Measurements from ENCODE around the gene BABAM2.

DNA sequence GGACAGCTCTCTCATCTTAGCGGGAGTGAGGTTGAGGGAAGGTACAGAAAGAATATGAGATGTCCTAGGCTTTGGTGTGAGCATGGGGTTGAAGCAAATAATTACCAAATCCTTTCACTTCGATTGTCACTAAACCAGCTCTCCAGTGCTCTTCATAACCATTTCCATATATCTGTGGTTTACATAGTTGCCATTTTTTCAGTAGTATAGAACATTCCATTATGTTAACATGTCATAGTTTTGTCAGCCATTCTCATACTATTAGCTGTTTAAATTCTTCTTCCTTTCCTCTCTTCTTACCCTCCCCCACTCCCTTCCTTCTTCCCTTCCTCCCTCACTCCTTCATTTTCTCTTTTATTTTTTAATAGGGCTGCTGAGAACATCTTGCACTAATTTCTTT is 205.9 kb downstream of the BABAM2 start:
- TF ChIP-seq, protein P1, sequence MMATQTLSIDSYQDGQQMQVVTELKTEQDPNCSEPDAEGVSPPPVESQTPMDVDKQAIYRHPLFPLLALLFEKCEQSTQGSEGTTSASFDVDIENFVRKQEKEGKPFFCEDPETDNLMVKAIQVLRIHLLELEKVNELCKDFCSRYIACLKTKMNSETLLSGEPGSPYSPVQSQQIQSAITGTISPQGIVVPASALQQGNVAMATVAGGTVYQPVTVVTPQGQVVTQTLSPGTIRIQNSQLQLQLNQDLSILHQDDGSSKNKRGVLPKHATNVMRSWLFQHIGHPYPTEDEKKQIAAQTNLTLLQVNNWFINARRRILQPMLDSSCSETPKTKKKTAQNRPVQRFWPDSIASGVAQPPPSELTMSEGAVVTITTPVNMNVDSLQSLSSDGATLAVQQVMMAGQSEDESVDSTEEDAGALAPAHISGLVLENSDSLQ (IDR thresholded peaks at IDR 0.05), result no peak
- TF ChIP-seq, protein P2, sequence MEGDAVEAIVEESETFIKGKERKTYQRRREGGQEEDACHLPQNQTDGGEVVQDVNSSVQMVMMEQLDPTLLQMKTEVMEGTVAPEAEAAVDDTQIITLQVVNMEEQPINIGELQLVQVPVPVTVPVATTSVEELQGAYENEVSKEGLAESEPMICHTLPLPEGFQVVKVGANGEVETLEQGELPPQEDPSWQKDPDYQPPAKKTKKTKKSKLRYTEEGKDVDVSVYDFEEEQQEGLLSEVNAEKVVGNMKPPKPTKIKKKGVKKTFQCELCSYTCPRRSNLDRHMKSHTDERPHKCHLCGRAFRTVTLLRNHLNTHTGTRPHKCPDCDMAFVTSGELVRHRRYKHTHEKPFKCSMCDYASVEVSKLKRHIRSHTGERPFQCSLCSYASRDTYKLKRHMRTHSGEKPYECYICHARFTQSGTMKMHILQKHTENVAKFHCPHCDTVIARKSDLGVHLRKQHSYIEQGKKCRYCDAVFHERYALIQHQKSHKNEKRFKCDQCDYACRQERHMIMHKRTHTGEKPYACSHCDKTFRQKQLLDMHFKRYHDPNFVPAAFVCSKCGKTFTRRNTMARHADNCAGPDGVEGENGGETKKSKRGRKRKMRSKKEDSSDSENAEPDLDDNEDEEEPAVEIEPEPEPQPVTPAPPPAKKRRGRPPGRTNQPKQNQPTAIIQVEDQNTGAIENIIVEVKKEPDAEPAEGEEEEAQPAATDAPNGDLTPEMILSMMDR (IDR thresholded peaks at IDR 0.05 in 2 of 3, conservative IDR thresholded peaks at IDR 0.05 in 1 of 3; ENCODE audit: insufficient read depth in 2 of 3, low read depth in 1 of 3, low read length in 3 of 3), result no peak
- no peak for TF ChIP-seq POLR2A (conservative IDR thresholded peaks at IDR 0.05)
- no peak for TF ChIP-seq DPF2 (IDR thresholded peaks at IDR 0.05)
- TF ChIP-seq FOXM1 (IDR thresholded peaks at IDR 0.05; ENCODE audit: low read depth), result no peak
- no peak for TF ChIP-seq FOXM1 (CRISPR knock-in tag; IDR thresholded peaks at IDR 0.05; ENCODE audit: low read depth)
- no peak for TF ChIP-seq CEBPB (tag; IDR thresholded peaks at IDR 0.05)
- TF ChIP-seq RFX1 (IDR thresholded peaks at IDR 0.05), result no peak
- TF ChIP-seq MAFK (IDR thresholded peaks at IDR 0.05; ENCODE audit: low read length), result no peak
- TF ChIP-seq RCOR1 (IDR thresholded peaks at IDR 0.05; ENCODE audit: borderline replicate concordance in 1 of 2, low read depth in 2 of 2, low read length in 2 of 2), result no peak
- TF ChIP-seq ESRRA (IDR thresholded peaks at IDR 0.05; ENCODE audit: borderline replicate concordance, low read depth), result no peak
